HG02943 (cell line): ENCODE results near the gene ACOXL.

ENCODE experiments used
- ATAC-seq: cut with Tn5 transposase; IDR thresholded peaks from one replicate; pipeline ENCODE4 v1.9.1; 2021; ENCODE audit warnings: mild to moderate bottlenecking, low read depth, moderate library complexity; ENCODE audit not compliant: unreplicated experiment

ACOXL gene

GRCh38 chr2:110718382-110718781 lies 14.0 kb upstream of the ACOXL start:
- ATAC-seq = no peak

DNA sequence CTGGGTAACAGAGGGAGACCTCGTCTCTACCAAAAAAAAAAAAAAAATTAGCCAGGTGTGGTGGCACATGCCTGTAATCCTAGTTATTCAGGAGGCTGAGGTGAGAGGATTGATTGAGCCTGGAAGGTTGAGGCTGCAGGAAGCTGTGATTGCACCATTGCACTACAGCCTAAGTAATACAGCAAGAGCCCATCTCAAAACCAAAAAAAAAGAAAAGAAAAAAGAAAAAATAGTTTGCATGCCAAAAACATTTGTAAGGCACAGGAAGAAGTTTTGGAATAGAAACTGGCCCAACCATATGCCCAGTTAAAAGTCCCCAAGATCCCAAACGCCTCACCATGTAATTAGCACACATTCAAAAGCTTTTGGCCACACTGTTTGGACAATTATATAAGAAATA lies 13.4 kb upstream of the ACOXL start:
- ATAC-seq = no peak

GRCh38 chr2:110720547-110720946 lies 11.8 kb upstream of the ACOXL start:
- no peak for ATAC-seq

DNA sequence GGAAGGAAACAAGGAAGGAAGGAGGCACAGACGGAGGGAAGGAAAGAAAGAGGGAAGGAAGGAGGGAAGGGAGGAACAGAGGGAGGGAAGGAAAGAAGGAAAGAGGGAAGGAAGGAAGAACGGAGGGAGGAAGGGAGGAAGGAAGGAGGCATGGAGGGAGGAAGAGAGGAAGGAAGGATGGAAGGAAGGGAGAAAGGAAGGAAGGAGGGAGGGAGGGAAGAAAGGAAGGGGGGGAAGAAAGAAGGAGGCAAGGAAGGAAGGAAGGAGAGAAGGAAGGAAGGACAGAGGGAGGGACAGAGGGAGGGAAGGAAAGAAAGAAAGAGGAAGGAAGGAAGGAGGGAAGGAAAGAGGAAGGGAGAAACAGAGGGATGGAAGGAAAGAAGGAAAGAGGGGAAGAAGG lies 7.6 kb upstream of the ACOXL start:
- ATAC-seq = no peak

DNA sequence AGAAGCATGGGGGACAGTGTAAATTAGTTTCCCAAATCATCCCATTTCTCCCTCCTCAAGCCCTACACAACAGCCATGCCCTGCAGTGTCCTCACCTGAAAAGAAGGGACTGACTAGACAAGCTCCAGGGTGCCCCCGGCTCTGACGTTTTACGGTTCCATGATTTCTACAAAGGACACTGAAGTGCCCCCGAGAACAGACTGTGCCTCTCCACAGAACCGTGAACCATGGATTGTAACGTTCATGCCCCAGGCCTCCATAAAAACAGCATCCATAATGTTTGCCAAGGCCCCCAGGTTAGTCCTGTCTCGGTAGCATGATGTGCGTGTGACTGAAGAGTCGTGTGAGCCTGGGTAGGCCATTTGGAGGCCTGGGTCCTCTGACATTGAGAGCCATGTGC lies 7.0 kb upstream of the ACOXL start:
- no peak for ATAC-seq

DNA sequence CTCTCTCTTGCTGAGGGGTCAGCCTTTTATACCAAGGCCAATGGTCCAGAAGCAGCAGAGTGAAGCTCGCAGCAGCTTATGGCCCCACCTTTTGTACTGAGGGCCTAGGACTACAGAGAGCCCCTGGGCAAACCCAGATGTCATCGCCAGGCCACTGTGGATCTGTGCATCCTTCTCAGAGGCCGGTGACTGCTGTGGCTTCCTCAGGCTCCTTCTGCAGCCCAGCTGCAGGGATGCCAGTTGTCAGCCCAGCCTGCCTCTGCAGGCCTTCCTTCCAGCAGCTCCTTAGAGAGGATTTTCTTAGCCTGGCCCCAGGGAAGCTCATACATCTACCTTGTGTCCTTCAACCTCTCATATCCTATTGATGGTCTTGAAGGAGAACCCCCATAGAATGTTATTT lies 6.5 kb upstream of the ACOXL start:
- no peak for ATAC-seq

DNA sequence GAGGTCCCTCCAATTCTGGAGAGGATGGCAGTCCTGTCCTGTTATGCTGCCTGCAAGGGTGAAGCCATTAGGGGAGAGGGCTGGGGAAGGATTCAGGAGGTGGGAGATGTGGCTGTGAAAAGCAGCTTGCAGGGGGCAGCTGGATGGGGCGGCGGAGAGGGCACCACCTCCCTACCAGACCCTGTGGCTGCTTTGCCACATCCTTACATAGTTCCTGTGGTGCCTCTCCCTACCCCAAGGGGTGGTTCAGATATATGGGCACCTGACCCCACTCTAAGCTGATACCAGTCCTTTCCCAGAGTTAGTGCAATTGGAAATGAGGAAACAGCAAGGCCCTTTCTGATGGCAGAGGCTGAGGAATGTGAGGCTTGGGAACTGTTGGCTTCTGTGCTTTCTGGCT lies 6.1 kb upstream of the ACOXL start:
- no peak for ATAC-seq

DNA sequence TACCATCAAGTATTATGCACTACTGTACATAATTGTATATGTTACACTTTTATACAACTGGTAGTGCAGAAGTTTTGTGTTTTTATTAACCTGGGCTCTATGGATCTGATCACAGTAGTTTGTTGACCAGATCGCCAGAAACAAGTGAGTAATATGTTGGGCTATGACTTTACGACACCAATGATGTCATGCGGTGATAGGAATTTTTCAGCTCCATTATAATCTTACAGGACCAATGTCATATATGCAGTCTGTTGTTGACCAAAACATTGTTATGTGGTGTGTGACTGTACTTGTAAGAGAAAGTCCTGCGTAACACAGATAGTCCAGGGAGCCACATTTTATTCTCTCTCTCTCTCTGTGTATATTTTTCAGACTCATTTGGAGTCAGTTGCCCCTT lies 4.5 kb upstream of the ACOXL start:
- ATAC-seq = no peak

GRCh38 chr2:110729106-110729505 lies 3.3 kb upstream of the ACOXL start:
- no peak for ATAC-seq

GRCh38 chr2:110731064-110731463 lies 1.3 kb upstream of the ACOXL start:
- ATAC-seq = no peak

- ATAC-seq = no peak
Observed at GRCh38 chr2:110735366-110735765, 3.0 kb downstream of the ACOXL start.

- no peak for ATAC-seq
Observed at GRCh38 chr2:110737783-110738182, 5.4 kb downstream of the ACOXL start.

GRCh38 chr2:110740747-110741349 lies 8.5 kb downstream of the ACOXL start:
- no peak for ATAC-seq

- ATAC-seq = no peak
Observed at GRCh38 chr2:110741491-110741980, 9.2 kb downstream of the ACOXL start.

DNA sequence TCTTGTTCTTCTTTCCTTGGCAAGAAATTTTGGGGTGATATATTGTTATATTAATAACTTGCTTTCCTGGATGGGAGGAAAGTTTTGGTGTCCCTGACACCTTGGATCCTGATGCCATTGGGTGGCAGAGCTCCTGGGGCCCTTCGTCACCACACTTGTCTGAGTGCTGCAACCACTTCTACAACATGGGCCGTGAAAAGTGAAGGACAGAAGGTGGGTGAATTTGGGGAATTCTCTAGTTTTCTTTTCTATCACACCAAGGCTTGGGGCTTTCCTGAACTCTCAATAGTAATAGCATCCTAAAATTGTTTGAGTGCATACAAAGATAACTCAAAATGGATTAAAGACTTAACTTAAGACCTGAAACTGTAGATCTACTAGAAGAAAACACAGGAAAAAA lies 10.0 kb downstream of the ACOXL start:
- ATAC-seq = no peak

DNA sequence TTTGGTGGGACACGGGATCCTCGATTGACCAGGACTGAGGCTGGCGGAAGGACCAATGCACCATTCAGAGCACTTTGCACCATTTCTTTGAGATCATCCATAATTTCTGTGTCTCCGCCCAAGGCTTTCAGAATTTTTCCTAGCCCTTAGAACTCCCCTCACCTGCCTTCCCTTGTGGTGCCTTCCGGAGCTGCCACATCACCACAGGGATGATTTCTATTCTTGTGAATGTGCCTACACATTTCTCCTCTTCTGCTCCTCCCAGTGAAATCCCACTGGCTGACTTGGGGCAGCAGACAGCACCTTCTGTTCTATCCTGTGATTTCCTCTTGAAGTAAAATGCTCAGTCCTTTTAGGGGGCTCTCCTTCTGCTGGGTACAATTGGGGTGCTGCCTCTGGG lies 11.2 kb downstream of the ACOXL start:
- no peak for ATAC-seq

DNA sequence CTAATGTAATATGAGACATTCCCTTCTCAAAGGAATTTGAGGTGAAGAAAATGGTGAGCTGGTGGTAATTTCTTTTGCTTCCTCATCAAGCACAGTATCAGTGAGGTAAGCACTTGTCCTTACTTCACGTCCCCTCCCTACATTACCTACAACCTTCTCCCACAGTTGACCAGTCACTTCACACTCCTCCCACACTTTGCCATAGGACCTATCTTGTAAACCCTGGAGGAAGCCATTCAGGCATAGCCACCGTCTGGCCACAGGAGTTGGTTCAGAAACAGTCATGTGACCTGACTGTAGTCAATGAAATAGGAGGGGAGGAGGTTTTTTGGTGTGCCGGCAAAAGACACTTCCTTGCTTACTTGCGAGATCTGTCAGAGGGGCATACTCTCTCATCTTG lies 12.1 kb downstream of the ACOXL start:
- ATAC-seq = no peak

DNA sequence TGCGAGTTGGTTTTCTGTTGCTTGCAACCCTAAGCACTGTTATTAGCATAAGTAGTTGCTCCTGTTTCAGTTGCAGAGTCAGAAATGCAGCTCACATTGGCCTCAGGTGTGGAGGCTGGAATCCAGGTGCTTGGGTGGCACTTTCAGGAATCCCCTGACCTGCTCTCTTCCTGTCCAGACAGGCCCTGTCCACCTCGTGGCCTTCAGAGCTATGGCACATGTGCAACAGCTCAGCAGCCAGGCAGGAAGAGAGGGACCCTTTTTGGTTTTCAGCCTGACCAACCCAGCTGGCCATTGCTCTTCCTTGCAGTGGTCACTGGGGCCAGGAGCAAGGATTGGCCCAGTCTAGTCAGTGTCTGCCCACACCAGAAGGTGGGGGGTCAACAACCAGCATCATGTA lies 12.7 kb downstream of the ACOXL start:
- ATAC-seq = no peak

DNA sequence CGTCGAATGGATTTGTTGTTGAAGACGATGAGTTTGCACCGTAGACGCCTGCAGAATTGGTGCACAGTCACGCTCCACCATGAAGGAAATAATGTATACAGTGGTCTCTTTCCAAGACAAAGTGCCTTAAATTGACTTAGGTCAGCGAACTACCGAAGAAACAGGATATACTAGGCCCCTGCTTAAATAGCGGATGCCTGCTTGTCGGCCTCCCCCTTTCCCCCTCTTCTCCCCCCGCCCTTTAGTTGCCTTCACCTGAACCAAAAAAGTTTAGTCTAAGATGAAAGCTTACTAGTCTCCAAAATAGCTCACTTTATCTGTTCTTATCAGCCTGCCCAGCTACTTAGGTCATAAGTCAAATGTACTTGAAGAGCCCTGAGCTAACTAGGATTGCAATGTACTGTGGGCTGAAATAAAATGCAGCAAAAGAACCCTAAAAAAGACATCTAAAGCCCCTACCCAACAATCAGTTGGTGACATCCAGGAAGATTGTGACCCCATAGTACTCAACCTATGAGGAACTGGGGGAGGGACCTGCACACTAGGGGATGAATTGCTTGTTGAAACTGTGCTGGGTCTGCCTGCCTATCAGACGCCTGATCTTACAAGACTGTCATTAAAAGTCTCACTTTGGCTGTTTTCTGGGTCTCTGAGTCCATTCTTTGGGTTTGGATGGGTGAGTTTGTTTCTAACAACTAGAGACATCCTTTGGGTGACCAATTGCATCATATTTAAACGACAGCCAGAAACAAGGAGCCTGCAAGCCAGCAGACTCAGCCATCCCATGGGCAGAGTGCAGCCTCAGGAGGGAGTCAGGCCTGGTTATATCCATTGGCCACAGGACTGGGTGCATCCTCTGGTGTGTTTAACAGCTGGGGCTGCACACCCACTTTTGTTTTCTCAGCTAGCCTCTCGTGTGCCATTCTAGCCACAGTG lies 14.5 kb downstream of the ACOXL start:
- ATAC-seq = no peak

DNA sequence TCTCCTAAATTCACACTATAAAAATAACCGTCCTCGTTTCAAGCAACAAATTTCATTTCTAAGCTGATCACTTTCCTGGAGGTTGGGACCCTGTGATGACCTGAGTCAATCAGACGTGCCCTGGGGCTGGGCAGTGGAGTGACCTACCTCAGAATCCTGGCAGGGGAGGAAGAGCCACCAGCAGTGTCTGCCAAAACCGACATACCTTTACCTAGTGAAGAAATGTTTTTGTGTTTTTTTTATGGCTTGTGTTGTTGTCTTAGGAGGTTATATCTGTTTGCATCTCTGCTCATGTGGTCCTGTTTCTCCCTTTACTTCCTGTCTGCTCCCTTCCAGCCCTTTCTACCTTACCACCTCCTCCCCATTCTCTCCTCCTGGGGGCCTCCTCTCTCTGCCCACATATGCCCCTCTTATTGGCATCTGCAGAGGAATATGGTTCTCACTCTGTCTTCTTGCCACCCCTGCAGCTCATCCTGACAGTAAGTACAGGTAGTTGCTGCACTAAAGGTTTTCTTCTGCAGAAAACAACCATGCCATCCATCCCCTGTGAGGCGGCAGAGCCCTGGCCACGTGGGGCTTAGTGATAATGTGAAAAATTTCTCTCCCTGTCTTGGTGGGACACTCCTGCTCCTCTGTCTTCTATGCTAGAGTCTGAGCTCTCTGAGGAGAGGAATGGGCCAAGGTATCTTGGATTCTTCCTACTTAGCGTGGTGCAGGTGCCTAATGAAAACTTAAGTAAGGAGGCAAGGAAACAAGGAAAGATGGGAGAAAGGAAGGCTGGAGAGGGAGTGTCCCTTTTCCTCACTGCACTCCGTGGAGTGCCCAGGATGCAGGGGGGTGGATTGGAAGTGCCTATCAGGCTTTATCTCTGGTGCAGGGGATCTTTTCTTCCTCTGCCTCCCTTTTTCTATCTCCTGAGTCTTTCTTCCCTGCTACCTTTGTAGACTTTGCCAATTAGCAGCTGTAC lies 15.4 kb downstream of the ACOXL start:
- no peak for ATAC-seq

DNA sequence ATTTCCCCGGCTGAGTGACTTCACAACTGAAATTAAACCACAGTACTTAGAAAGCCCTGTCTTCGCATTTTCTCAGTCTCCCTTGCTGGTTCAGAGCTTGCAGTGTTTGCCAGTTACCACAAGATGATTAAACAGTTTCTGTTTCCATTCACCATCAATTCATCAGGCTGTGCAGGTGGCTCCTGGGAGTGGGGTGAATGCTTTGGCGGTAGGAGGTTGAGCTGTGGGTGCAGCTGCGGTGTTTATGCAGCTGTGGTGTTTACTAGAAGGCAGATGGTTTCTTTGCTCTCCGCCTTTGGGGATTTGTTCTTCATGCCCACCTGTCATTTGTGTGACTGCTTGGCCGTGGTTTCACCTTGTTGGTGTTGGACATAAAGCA lies 16.1 kb downstream of the ACOXL start:
- ATAC-seq = peak; percentile 90
